Fibroblast of skin of scalp (primary cell): ENCODE measurements around the gene CMSS1.

ENCODE experiments used
- DNase-seq: peaks from one replicate; pipeline ENCODE4 v3.0.0-alpha.2; 2013

Gene CMSS1

GRCh38 chr3:100001526-100002270, 184.0 kb downstream of the CMSS1 start:
- DNase-seq: no peak

- peak; percentile 70 for DNase-seq
These were observed 185.1 kb downstream of the CMSS1 start for GRCh38 chr3:100002599-100003350.

- no peak for DNase-seq
These were observed 186.2 kb downstream of the CMSS1 start for GRCh38 chr3:100003609-100004503.

GRCh38 chr3:100004931-100005330, 187.3 kb downstream of the CMSS1 start:
- no peak for DNase-seq

- no peak for DNase-seq
These were observed 188.2 kb downstream of the CMSS1 start for GRCh38 chr3:100005665-100006393.

- DNase-seq: peak; percentile 64
These were observed 189.1 kb downstream of the CMSS1 start for GRCh38 chr3:100006570-100007271.

GRCh38 chr3:100007313-100007712, 189.7 kb downstream of the CMSS1 start:
- DNase-seq: no peak

- DNase-seq: no peak
These were observed 190.5 kb downstream of the CMSS1 start for GRCh38 chr3:100008081-100008698.

GRCh38 chr3:100009276-100010086, 191.8 kb downstream of the CMSS1 start:
- DNase-seq: no peak

- no peak for DNase-seq
These were observed 192.4 kb downstream of the CMSS1 start for GRCh38 chr3:100010087-100010417.

- DNase-seq: no peak
These were observed 201.1 kb downstream of the CMSS1 start for GRCh38 chr3:100018806-100019205.

- peak; percentile 84 for DNase-seq
These were observed 202.1 kb downstream of the CMSS1 start for GRCh38 chr3:100019719-100020118.

- DNase-seq: peak; percentile 58
These were observed 203.4 kb downstream of the CMSS1 start for GRCh38 chr3:100020876-100021644.

GRCh38 chr3:100022506-100022905, 204.8 kb downstream of the CMSS1 start:
- no peak for DNase-seq

- DNase-seq: peak; percentile 89
These were observed 205.5 kb downstream of the CMSS1 start for GRCh38 chr3:100023150-100023549.

GRCh38 chr3:100023595-100023994, 205.9 kb downstream of the CMSS1 start:
- no peak for DNase-seq

GRCh38 chr3:100024520-100025303, 207.1 kb downstream of the CMSS1 start:
- peak; percentile 66 for DNase-seq

- no peak for DNase-seq
These were observed 209.7 kb downstream of the CMSS1 start for GRCh38 chr3:100027321-100027720.

GRCh38 chr3:100029052-100029451, 211.4 kb downstream of the CMSS1 start:
- no peak for DNase-seq
